NCI-H510A (cell line): ENCODE measurements around the gene SMG6.

Experiments used
- DNase-seq: peaks from one replicate; lab custom pipeline; 2025; lab: John Stamatoyannopoulos, UW

Gene SMG6

GRCh38 chr17:2235265-2235664 is 68.3 kb downstream of the SMG6 start:
- DNase-seq: no peak

DNA sequence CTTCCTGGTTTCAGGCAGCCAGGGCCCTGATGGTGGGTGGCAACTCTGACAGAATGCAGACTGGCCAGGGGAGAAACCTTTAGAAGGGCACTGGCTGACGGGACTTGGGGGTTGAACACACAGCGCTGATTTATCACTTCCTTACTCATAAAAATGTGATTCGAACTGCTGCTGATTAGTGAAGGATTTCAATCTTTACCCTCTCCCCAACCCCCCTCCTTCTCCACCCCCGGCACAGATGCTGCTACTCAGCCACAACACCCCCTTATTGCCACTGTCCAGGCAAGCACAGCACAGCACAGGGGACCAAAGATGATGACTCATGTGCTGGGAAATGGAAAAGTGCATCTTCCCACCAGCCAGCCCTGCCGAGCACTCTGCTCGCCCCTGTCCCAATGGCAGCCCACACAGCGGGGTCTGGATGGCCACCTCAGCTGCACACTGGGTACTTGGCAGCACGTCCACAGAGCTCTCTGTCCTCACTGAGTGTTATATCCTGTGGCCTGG is 70.1 kb downstream of the SMG6 start:
- no peak for DNase-seq

- no peak for DNase-seq
Measured at GRCh38 chr17:2232244-2232638, 71.3 kb downstream of the SMG6 start.

DNA sequence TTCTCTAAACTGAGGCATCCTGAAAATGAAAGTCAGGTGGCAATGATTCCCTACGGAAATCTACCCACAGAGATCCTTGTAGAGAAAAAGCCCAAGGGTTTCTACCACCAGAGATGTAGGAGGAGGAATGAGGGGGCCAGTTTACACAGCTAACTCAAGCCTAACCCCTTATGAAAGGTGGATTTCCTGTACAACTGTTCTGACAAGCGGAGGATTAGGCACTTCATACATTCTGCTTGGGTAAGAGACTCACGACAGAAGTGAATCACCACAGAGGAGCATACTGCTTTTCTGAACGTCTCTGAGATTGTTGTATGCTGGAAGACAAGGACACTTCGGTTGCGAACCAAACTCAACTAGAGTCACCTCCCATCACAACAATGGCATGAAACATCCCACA is 72.7 kb downstream of the SMG6 start:
- DNase-seq: no peak

DNA sequence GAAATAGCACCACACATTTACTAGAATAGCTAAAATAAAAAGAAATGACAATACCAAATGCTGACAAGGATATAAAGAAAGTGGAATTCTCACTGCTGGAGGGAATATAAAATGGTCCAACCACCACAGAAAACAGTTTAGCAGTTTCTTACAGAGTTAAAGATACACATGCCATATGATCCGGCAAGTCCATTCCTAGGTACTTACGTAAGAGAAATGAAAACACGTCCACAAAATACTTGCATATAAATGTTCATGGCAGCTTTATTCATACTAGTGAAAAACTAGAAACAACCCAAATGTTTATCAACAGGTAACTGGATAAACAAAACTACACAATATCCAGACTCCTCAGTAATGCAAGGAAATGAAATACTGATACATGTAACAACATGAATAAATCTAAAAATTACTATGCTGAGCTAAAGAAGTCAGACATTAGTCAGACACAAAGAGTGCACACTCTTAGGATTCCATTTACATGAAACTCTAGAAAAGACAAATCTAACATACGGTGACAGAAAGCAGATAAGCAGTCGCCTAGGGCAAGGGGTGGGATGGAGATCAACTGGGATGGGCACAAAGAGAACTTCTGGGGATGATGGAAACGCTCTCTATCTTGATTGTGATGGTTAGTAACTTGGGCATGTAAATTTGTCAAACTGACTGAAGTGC is 76.4 kb downstream of the SMG6 start:
- no peak for DNase-seq

DNA sequence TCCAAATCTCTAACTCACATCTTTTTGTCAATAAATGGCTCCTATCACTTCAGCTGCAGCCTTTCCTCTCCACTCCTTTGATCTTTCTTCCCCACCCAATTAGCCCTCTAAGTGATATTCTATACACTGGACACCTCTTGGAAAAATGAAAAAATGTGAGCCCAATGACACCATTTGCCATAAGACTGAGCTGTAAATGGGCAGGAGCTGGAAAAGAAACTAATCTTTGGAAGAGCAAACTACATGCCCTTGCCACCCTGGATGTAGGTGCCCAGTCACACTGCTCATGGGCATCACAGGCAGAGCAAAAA is 80.0 kb downstream of the SMG6 start:
- no peak for DNase-seq

- no peak for DNase-seq
Measured at GRCh38 chr17:2222901-2223616, 80.5 kb downstream of the SMG6 start.

DNA sequence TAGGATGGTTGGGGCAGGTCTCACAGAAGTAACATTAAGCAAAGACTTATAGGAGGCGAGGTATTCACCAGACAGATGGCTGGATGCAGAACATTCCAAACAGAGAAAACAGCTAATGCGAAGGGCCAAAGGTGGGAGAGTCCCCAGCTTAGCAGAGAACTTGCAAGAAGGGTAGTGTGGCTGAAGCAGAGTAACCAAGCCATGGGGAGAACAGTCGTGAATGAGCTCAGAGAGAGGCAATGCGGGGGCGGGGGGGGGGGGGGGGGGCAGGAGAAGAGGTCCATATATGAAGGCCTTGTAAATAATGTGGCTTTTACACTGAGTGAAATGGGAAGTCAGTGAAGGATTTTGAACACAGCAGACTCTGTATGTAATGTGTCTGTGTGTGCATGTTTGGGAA is 81.3 kb downstream of the SMG6 start:
- DNase-seq: no peak

- no peak for DNase-seq
Measured at GRCh38 chr17:2218426-2218825, 85.2 kb downstream of the SMG6 start.

GRCh38 chr17:2215616-2216364 is 87.8 kb downstream of the SMG6 start:
- peak; percentile 31 for DNase-seq

DNA sequence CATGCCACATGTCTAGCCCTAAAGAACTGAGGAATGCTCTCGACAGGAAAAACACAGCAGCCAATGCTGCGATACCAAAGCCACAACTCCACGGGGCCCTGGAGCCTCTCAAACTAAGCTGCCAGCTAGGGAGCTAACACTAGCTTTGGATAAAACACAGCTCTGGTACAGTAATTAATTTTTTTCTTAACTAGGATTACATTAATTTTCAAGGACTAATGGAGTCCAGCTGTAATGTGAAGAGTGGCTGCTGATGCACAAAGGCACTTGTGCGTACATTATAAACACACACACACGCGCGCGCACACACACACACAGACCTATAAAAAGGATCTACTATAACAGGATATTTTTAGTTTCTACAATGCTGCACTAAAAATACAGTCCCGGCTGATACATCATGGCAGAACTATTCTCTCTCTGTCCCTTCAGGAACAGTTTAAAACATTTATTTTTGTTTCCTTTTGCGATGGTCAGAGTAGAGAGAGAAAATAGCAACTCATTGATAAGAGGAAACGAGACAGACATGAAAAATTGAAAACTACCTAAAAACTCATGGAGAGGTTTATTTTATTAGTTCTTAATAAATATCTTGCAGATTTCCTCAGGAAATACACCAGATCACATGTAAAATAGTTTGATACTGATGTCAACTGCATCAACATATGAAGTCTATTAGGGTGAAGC is 88.5 kb downstream of the SMG6 start:
- DNase-seq: no peak

GRCh38 chr17:2214047-2214928 is 89.3 kb downstream of the SMG6 start:
- no peak for DNase-seq

- DNase-seq: no peak
Measured at GRCh38 chr17:2213291-2213960, 90.2 kb downstream of the SMG6 start.

GRCh38 chr17:2212400-2212981 is 91.1 kb downstream of the SMG6 start:
- no peak for DNase-seq

- DNase-seq: no peak
Measured at GRCh38 chr17:2211661-2212399, 91.8 kb downstream of the SMG6 start.

- DNase-seq: no peak
Measured at GRCh38 chr17:2210726-2211125, 92.9 kb downstream of the SMG6 start.

DNA sequence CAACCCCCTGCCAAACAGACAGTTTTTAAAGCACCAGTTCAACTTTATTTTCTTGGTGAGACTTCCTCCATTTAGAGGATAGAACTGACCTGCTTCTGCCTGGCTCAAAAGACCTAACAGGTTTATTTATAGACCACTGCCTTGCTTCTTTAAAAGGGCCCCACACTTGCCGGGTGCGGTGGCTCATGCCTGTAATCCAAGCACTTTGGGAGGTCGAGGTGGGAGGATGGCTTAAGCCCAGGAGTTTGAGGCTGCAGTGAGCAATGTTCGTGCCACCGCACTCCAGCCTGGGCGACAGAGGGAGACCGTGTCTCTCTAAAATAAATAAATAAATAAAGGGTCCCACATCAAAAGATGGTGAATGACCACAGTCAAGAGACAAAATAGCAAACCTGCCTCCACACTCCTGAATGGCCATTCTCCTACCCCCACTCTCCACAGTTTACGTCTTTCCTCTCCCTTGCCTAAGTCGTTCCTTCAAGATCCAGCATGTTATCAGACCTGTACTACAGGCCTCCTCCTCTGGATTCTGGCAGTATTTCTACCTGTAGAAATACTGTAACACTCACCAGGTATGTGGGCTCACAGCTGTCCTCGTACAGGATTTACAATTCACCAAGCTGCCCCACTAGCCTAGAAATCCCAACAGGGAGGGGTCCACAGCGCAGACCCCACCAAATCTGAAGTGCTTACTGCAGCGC is 95.6 kb downstream of the SMG6 start:
- DNase-seq: no peak

DNA sequence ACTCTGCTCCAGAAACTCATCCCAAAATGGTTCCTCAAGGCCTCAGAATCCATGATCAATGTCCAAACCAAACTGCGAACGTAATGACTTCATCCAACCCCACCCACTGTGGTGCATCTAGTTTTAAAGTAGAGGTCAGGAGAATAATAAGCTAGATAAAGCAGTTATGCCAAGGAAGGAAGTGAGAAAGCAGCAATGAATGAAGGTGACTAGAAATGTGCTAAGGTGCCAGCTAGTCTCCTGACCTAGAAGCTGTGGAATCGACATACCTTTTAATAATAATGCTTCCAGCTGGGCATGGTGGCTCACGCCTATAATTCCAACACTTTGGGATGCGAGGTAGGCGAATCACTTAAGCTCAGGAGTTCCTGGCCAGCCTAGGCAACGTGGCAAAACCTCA is 99.2 kb downstream of the SMG6 start:
- DNase-seq: no peak

GRCh38 chr17:2203818-2204217 is 99.8 kb downstream of the SMG6 start:
- DNase-seq: no peak
